Effector memory CD4-positive, alpha-beta T cell (primary cell): ENCODE results near the gene KRR1.

ENCODE experiments used
- DNase-seq, 3 donors: peaks; one replicate each; pipeline ENCODE4 v3.0.0-alpha.2; 2020
- H3K27ac ChIP-seq: 2 replicates; pipeline ENCODE4 v1.7.0; 2013; ENCODE audit warnings: mild to moderate bottlenecking, low read length, moderate library complexity; ENCODE audit not compliant: insufficient read depth, poor library complexity, severe bottlenecking
- H3K27me3 ChIP-seq: replicated peaks from 2 replicates; pipeline ENCODE4 v1.7.0; 2013; ENCODE audit warnings: mild to moderate bottlenecking, low read length; ENCODE audit not compliant: insufficient read depth, control insufficient read depth, poor library complexity, severe bottlenecking
- H3K36me3 ChIP-seq: 2 replicates; pipeline ENCODE4 v1.7.0; 2013; ENCODE audit warnings: mild to moderate bottlenecking, low read length, moderate library complexity; ENCODE audit not compliant: control insufficient read depth, insufficient read depth
- H3K4me1 ChIP-seq: 2 replicates; pipeline ENCODE4 v1.7.0; 2013; ENCODE audit warnings: low read length, mild to moderate bottlenecking; ENCODE audit not compliant: control insufficient read depth, insufficient read depth, poor library complexity, severe bottlenecking
- H3K4me3 ChIP-seq: 2 replicates; pipeline ENCODE4 v1.7.0; 2013; ENCODE audit warnings: low read length, low read depth, mild to moderate bottlenecking; ENCODE audit not compliant: insufficient read depth, poor library complexity, severe bottlenecking
- H3K9me3 ChIP-seq: 2 replicates; pipeline ENCODE4 v1.7.0; 2013; ENCODE audit warnings: mild to moderate bottlenecking, low read length, moderate library complexity; ENCODE audit not compliant: control insufficient read depth
- total RNA-seq, 3 donors: gene quantifications; one replicate each; lab custom pipeline; 2026; lab: John Stamatoyannopoulos, UW

Gene KRR1
- total RNA-seq: 91.3 to 132 (median 109) reads per million in 3 donors

GRCh38 chr12:75511116-75512048 is at the start of gene KRR1:
TSS of gene KRR1 (minus strand) at chr12:75511609. CDS start at chr12:75511597, 12 bp downstream.
- DNase-seq: peak; percentile 81 to 86 (median 84)
- Histone ChIP-seq H3K27me3 (no peaks in the 10 kb centered on the region), H3K4me3 (peak within 1 kb of the TSS; percentile 82)

GRCh38 chr12:75560167-75560566 is 48.8 kb upstream of the KRR1 start:
- H3K36me3 ChIP-seq: no peaks in the 10 kb centered on the region
- H3K27ac ChIP-seq: no peak overlapping the region
- H3K4me3 ChIP-seq: no peak overlapping the region
- no peaks in the 10 kb centered on the region for H3K27me3 ChIP-seq
- DNase-seq: no peak
- no peaks in the 10 kb centered on the region for H3K9me3 ChIP-seq
- H3K4me1 ChIP-seq: no peaks in the 10 kb centered on the region

More at GRCh38 chr12:75511116-75512048, at the start of gene KRR1:
- Histone ChIP-seq H3K27ac (peak within 1 kb of the TSS; percentile 89), H3K36me3 (no peaks in the 10 kb centered on the region), H3K9me3 (no peaks in the 10 kb centered on the region), H3K4me1 (peaks cover 9% of the 10 kb centered on the region)

- H3K4me1 ChIP-seq: no peaks in the 10 kb centered on the region
- H3K36me3 ChIP-seq: no peaks in the 10 kb centered on the region
- no peaks in the 10 kb centered on the region for H3K9me3 ChIP-seq
- H3K27me3 ChIP-seq: no peaks in the 10 kb centered on the region
- no peak overlapping the region for H3K27ac ChIP-seq
- no peak overlapping the region for H3K4me3 ChIP-seq
- no peak for DNase-seq
Measured at GRCh38 chr12:75558287-75558686, 46.9 kb upstream of the KRR1 start.

GRCh38 chr12:75556311-75556899 is 45.0 kb upstream of the KRR1 start:
- no peak for DNase-seq
- Histone ChIP-seq H3K4me1 (no peaks in the 10 kb centered on the region), H3K4me3 (no peak overlapping the region), H3K27me3 (no peaks in the 10 kb centered on the region), H3K36me3 (no peaks in the 10 kb centered on the region), H3K27ac (no peak overlapping the region), H3K9me3 (no peaks in the 10 kb centered on the region)

- no peaks in the 10 kb centered on the region for H3K27me3 ChIP-seq
- H3K36me3 ChIP-seq: no peaks in the 10 kb centered on the region
- no peak overlapping the region for H3K27ac ChIP-seq
- H3K4me3 ChIP-seq: no peak overlapping the region
- no peak for DNase-seq
- no peaks in the 10 kb centered on the region for H3K9me3 ChIP-seq
- H3K4me1 ChIP-seq: no peaks in the 10 kb centered on the region
Measured at GRCh38 chr12:75554556-75554880, 43.1 kb upstream of the KRR1 start.

GRCh38 chr12:75553836-75554555 is 42.6 kb upstream of the KRR1 start:
- Histone ChIP-seq H3K9me3 (no peaks in the 10 kb centered on the region), H3K27me3 (no peaks in the 10 kb centered on the region), H3K4me1 (no peaks in the 10 kb centered on the region), H3K36me3 (no peaks in the 10 kb centered on the region), H3K4me3 (no peak overlapping the region), H3K27ac (no peak overlapping the region)
- no peak for DNase-seq

GRCh38 chr12:75553398-75553797 is 42.0 kb upstream of the KRR1 start:
- H3K36me3 ChIP-seq: no peaks in the 10 kb centered on the region
- H3K4me3 ChIP-seq: no peak overlapping the region
- H3K27ac ChIP-seq: no peak overlapping the region
- H3K4me1 ChIP-seq: no peaks in the 10 kb centered on the region
- no peak for DNase-seq
- H3K27me3 ChIP-seq: no peaks in the 10 kb centered on the region
- H3K9me3 ChIP-seq: no peaks in the 10 kb centered on the region

- H3K27ac ChIP-seq: no peak overlapping the region
Measured at GRCh38 chr12:75551477-75551876, 40.1 kb upstream of the KRR1 start.

GRCh38 chr12:75550401-75551240 is 39.2 kb upstream of the KRR1 start:
- H3K4me3 ChIP-seq: no peak overlapping the region
- no peaks in the 10 kb centered on the region for H3K4me1 ChIP-seq
- DNase-seq: no peak
- no peaks in the 10 kb centered on the region for H3K27me3 ChIP-seq
- H3K27ac ChIP-seq: no peak overlapping the region
- no peaks in the 10 kb centered on the region for H3K36me3 ChIP-seq
- no peaks in the 10 kb centered on the region for H3K9me3 ChIP-seq

More at GRCh38 chr12:75551477-75551876, 40.1 kb upstream of the KRR1 start:
- DNase-seq: no peak
- H3K36me3 ChIP-seq: no peaks in the 10 kb centered on the region
- H3K4me3 ChIP-seq: no peak overlapping the region
- H3K4me1 ChIP-seq: no peaks in the 10 kb centered on the region
- H3K9me3 ChIP-seq: no peaks in the 10 kb centered on the region
- H3K27me3 ChIP-seq: no peaks in the 10 kb centered on the region
